Osteoblast (primary cell): Measurements from ENCODE around the gene TMEM132C. TPM values are rescaled to one million over a fixed set of nuclear protein-coding genes. Genes with fewer than 3 reads are reported as not detected.

Experiments used
- DNase-seq: peaks from one replicate; pipeline ENCODE4 v3.0.0; 2011; ENCODE audit warnings: low spot score, mixed read lengths; ENCODE audit not compliant: insufficient read length; ENCODE audit errors: missing footprints
- H2AFZ ChIP-seq: 2 replicates; pipeline ENCODE4 v1.6.0; 2011; ENCODE audit warnings: mild to moderate bottlenecking, low read length
- H3K27ac ChIP-seq: 2 replicates; pipeline ENCODE4 v1.5.1; 2011; ENCODE audit warnings: mild to moderate bottlenecking, low read depth, low read length, moderate library complexity
- H3K27me3 ChIP-seq: 2 replicates; pipeline ENCODE4 v1.6.0; 2012; ENCODE audit warnings: mild to moderate bottlenecking, control low read depth, inconsistent platforms, low read length, moderate library complexity; ENCODE audit not compliant: insufficient read depth
- H3K36me3 ChIP-seq: 2 replicates; pipeline ENCODE4 v1.5.1; 2011; ENCODE audit warnings: mild to moderate bottlenecking, low read length, control low read depth, moderate library complexity; ENCODE audit not compliant: insufficient read depth
- H3K4me1 ChIP-seq: 2 replicates; pipeline ENCODE4 v1.5.1; 2011; ENCODE audit warnings: mild to moderate bottlenecking, low read length, control low read depth, moderate library complexity; ENCODE audit not compliant: insufficient read depth
- H3K4me2 ChIP-seq: 2 replicates; pipeline ENCODE4 v1.6.0; 2011; ENCODE audit warnings: mild to moderate bottlenecking, low read length; ENCODE audit not compliant: insufficient read depth
- H3K4me3 ChIP-seq: fragments of 200-600 bp; sonication (generic); 3 replicates; pipeline ENCODE4 v1.5.1; 2012; ENCODE audit warnings: mild to moderate bottlenecking, low read length, inconsistent platforms; ENCODE audit not compliant: insufficient read depth
- H3K79me2 ChIP-seq: 2 replicates; pipeline ENCODE4 v1.6.0; 2012; ENCODE audit warnings: mild to moderate bottlenecking, low read length, control low read depth, inconsistent platforms; ENCODE audit not compliant: insufficient read depth
- H3K9me3 ChIP-seq: 2 replicates; pipeline ENCODE4 v1.5.1; 2011; ENCODE audit warnings: low read depth, low read length, control low read depth
- H4K20me1 ChIP-seq: 2 replicates; pipeline ENCODE4 v1.6.0; 2012; ENCODE audit warnings: mild to moderate bottlenecking, low read length, control low read depth; ENCODE audit not compliant: insufficient read depth
- total RNA-seq: library from RNA; depleted of rRNA; stranded (reverse); fragments of >200 nt; gene quantifications from 2 replicates; pipeline ENCODE4 v1.2.3, GENCODE V29; 2012
- TF ChIP-seq, protein P1 (sequence below): IDR thresholded peaks from 2 replicates; pipeline ENCODE4 v1.5.1; 2011; ENCODE audit warnings: mild to moderate bottlenecking, low read depth, low read length, moderate library complexity; ENCODE audit errors: extremely low read depth

The TMEM132C gene
- total RNA-seq, 1 donor = not detected

DNA sequence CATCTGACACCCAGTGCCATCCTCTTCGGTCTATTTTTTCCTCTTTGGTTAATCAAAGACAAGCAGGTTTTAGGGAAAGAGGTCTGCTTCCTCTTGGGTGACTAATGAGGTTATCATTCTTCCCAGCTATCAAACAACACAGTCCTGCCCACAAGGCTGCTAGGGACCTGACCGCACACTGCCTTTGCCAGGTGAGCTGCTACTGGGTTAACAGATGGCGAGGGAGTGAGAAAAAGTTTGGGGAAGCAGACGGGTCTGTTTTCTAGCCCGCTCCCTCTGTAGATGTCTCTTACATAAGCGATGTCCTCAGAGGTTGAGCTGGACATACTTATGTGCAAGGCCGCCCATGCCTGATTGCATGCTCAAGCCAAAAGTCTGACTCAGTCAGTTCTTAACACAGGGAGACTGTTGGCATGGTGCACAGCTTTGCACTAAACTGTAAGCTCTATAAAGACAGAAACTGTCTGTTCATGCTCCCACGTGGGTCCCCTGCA lies 462.7 kb downstream of the TMEM132C start:
- Histone ChIP-seq H3K36me3 (no peaks in the 10 kb centered on the region), H3K27ac (no peak overlapping the region), H3K4me2 (no peak overlapping the region), H4K20me1 (no peaks in the 10 kb centered on the region), H3K79me2 (no peaks in the 10 kb centered on the region), H2AFZ (no peak overlapping the region), H3K4me3 (no peak overlapping the region), H3K27me3 (no peaks in the 10 kb centered on the region), H3K4me1 (no peaks in the 10 kb centered on the region), H3K9me3 (peaks cover 2% of the 10 kb centered on the region)
- DNase-seq = no peak
- TF ChIP-seq, protein P1, sequence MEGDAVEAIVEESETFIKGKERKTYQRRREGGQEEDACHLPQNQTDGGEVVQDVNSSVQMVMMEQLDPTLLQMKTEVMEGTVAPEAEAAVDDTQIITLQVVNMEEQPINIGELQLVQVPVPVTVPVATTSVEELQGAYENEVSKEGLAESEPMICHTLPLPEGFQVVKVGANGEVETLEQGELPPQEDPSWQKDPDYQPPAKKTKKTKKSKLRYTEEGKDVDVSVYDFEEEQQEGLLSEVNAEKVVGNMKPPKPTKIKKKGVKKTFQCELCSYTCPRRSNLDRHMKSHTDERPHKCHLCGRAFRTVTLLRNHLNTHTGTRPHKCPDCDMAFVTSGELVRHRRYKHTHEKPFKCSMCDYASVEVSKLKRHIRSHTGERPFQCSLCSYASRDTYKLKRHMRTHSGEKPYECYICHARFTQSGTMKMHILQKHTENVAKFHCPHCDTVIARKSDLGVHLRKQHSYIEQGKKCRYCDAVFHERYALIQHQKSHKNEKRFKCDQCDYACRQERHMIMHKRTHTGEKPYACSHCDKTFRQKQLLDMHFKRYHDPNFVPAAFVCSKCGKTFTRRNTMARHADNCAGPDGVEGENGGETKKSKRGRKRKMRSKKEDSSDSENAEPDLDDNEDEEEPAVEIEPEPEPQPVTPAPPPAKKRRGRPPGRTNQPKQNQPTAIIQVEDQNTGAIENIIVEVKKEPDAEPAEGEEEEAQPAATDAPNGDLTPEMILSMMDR = no peak

DNA sequence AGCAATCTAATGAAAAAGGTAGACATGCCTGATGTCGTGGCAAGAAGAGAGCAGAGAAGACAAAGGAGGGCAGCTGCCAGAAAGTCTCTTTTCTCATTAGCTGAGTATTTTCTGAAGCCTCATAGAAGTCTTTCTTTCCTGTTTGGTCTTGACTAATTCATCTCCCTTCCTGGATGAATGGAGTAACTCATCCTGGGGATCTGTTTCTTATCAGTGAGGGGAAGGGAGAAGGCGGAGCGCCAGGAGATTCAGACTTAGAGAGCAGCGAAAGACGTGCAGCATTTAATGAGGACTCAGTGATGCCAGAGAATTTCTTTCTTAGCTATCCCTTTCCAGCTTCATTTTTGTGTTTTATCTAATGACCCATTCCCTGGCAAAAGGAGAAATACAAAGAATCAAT lies 467.4 kb downstream of the TMEM132C start:
- no peaks in the 10 kb centered on the region for H3K9me3 ChIP-seq
- H3K4me1 ChIP-seq = no peaks in the 10 kb centered on the region
- H3K27ac ChIP-seq = no peak overlapping the region
- H3K4me2 ChIP-seq = no peak overlapping the region
- H3K79me2 ChIP-seq = no peaks in the 10 kb centered on the region
- H3K36me3 ChIP-seq = no peaks in the 10 kb centered on the region
- no peaks in the 10 kb centered on the region for H4K20me1 ChIP-seq
- H3K4me3 ChIP-seq = no peak overlapping the region
- no peak for DNase-seq
- TF ChIP-seq, protein P1 = no peak
- no peaks in the 10 kb centered on the region for H3K27me3 ChIP-seq
- H2AFZ ChIP-seq = no peak overlapping the region

DNA sequence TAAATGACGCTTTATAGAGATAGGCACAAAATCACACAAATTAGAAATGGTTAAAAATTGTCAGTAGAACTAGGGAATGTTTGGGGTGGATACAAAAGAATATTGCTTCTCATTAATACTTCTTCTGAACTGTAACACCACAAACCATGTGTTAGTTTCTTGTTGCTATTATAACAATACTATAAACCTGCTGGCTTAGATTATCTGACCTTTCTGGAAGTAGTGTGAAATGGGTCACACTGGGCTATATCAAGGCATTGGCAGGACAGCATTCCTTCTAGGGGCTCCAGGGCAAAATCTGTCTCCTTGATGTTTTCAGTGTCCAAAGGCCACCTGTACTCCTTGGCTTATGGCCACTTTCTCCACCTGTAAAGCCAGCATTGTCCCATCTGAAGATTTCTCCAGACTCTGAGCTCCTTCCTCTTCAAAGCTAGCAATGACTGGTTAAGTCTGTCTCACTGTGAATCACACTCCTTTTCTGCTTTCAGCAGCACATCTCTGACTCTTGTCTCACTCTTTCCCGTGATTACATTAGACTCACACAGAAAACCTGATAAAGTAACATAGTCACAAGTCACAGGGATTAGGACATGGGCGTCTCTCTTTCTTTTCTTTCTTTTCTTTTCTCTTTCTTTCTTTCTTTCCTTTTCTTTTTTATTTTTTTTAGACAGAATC lies 470.5 kb downstream of the TMEM132C start:
- Histone ChIP-seq H3K36me3 (no peaks in the 10 kb centered on the region), H3K4me3 (no peak overlapping the region), H3K27me3 (no peaks in the 10 kb centered on the region), H3K4me2 (no peak overlapping the region), H4K20me1 (no peaks in the 10 kb centered on the region), H3K27ac (no peak overlapping the region), H3K9me3 (no peaks in the 10 kb centered on the region), H3K4me1 (no peaks in the 10 kb centered on the region), H2AFZ (no peak overlapping the region), H3K79me2 (no peaks in the 10 kb centered on the region)
- no peak for DNase-seq
- TF ChIP-seq, protein P1 = no peak

- no peak overlapping the region for H3K4me3 ChIP-seq
- no peaks in the 10 kb centered on the region for H3K79me2 ChIP-seq
- H3K4me1 ChIP-seq = no peaks in the 10 kb centered on the region
- H2AFZ ChIP-seq = no peak overlapping the region
- no peak overlapping the region for H3K4me2 ChIP-seq
- no peak overlapping the region for H3K27ac ChIP-seq
- no peaks in the 10 kb centered on the region for H3K27me3 ChIP-seq
- H3K36me3 ChIP-seq = no peaks in the 10 kb centered on the region
- no peaks in the 10 kb centered on the region for H4K20me1 ChIP-seq
- TF ChIP-seq, protein P1 = no peak
- DNase-seq = no peak
- no peaks in the 10 kb centered on the region for H3K9me3 ChIP-seq
Measured at GRCh38 chr12:128743916-128744315, 476.9 kb downstream of the TMEM132C start.
